Loucy (cell line): ENCODE data around the gene C1QC.

ENCODE experiments used
- H2AFZ ChIP-seq: fragments of 200-600 bp; sonication (generic); 2 replicates; pipeline ENCODE4 v1.6.0; 2016; ENCODE audit warnings: antibody characterized with exemption, mild to moderate bottlenecking, low read length, moderate library complexity
- H3F3A ChIP-seq: fragments of 200-600 bp; 2 replicates; pipeline ENCODE4 v1.6.0; 2016; ENCODE audit warnings: antibody characterized with exemption, low read depth, mild to moderate bottlenecking
- H3K27me3 ChIP-seq: fragments of 200-600 bp; sonication (generic); 2 replicates; pipeline ENCODE4 v1.6.1; 2014; ENCODE audit warnings: low read length, mild to moderate bottlenecking; ENCODE audit not compliant: insufficient read depth, poor library complexity, severe bottlenecking
- H3K36me3 ChIP-seq: fragments of 200-600 bp; sonication (generic); 2 replicates; pipeline ENCODE4 v1.6.1; 2016; ENCODE audit warnings: low read length; ENCODE audit not compliant: insufficient read depth
- H3K4me1 ChIP-seq: fragments of 200-600 bp; sonication (generic); 2 replicates; pipeline ENCODE4 v1.5.1; 2014; ENCODE audit warnings: low read length, mild to moderate bottlenecking; ENCODE audit not compliant: insufficient read depth, poor library complexity, severe bottlenecking
- H3K4me2 ChIP-seq: fragments of 200-600 bp; sonication (generic); 2 replicates; pipeline ENCODE4 v1.6.0; 2014; ENCODE audit warnings: antibody characterized with exemption, low read length, low read depth, mild to moderate bottlenecking; ENCODE audit not compliant: poor library complexity, severe bottlenecking
- H3K4me3 ChIP-seq: fragments of 200-600 bp; sonication (generic); 2 replicates; pipeline ENCODE4 v1.5.1; 2014; ENCODE audit warnings: low read length, mild to moderate bottlenecking, mixed read lengths; ENCODE audit not compliant: poor library complexity, severe bottlenecking
- H3K79me2 ChIP-seq: fragments of 200-600 bp; sonication (generic); 2 replicates; pipeline ENCODE4 v1.6.1; 2014; ENCODE audit warnings: low read length; ENCODE audit not compliant: insufficient read depth
- H3K9ac ChIP-seq: fragments of 200-600 bp; sonication (generic); 2 replicates; pipeline ENCODE4 v1.6.0; 2014; ENCODE audit warnings: mild to moderate bottlenecking, low read depth, low read length, moderate library complexity; ENCODE audit not compliant: poor library complexity, severe bottlenecking
- H3K9me2 ChIP-seq: fragments of 200-600 bp; sonication (generic); replicated peaks from 2 replicates; pipeline ENCODE4 v1.6.1; 2016; ENCODE audit warnings: low read depth, low read length, mixed read lengths
- H3K9me3 ChIP-seq: fragments of 200-600 bp; sonication (generic); 2 replicates; pipeline ENCODE4 v1.6.1; 2014; ENCODE audit warnings: mild to moderate bottlenecking, antibody characterized with exemption, low read length, low read depth; ENCODE audit not compliant: insufficient read depth
- H4K20me1 ChIP-seq: fragments of 200-600 bp; sonication (generic); 2 replicates; pipeline ENCODE4 v1.6.0; 2014; ENCODE audit warnings: antibody characterized with exemption, low read length, mild to moderate bottlenecking; ENCODE audit not compliant: insufficient read depth, poor library complexity, severe bottlenecking
- EZH2phosphoT487 ChIP-seq: fragments of 200-600 bp; IDR thresholded peaks from 2 replicates; pipeline ENCODE4 v1.6.1; 2018; ENCODE audit warnings: antibody characterized with exemption, mild to moderate bottlenecking, moderate library complexity, borderline replicate concordance
- TF ChIP-seq, protein P1 (sequence below): fragments of 200-600 bp; sonication (generic); conservative IDR thresholded peaks from 2 replicates; pipeline ENCODE4 v1.5.1; 2014; ENCODE audit warnings: mild to moderate bottlenecking, antibody characterized with exemption, low read length

Gene C1QC

DNA sequence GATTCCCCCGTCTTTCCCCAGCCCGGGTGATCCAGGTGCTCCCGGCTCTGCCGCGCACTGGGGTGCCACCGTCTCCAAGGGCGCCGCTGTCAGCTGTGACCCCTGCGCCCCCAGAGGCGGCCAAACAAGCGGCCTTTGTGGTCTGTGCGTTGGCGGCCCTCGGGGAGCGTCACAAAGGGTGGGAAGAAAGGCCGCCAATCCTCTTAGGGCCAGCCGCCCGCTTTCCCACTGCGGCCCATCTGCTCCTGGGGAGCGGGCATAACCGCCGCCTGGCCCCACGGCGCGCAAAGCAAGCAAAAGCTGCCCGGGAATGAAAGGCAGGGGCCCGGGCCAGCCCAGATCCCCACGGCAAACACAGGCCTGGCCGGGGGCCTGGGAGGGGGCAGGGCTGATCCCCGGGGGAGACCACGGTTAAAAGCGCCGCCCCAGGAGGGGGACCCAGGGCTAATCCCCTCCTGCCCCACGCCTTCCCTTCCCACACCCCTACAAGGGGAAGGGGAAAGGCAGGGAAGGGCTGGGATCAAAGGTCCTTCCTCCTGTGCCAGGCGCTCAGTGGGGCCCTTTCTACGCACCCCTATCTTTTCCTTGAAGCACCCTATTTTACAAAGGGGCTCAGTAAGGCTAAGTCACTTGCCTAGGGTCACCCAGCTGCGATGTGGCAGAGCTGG is 33.6 kb downstream of the C1QC start:
- Histone ChIP-seq H3K9me2 (no peaks in the 10 kb centered on the region), H3K79me2 (no peaks in the 10 kb centered on the region), H3K27me3 (no peaks in the 10 kb centered on the region), H2AFZ (no peak overlapping the region), H4K20me1 (no peaks in the 10 kb centered on the region), H3K4me2 (no peak overlapping the region), H3F3A (no peaks in the 10 kb centered on the region), H3K4me3 (no peak overlapping the region), H3K9me3 (no peaks in the 10 kb centered on the region), H3K36me3 (no peaks in the 10 kb centered on the region), H3K9ac (no peak overlapping the region), H3K4me1 (no peaks in the 10 kb centered on the region)
- TF ChIP-seq, protein P1, sequence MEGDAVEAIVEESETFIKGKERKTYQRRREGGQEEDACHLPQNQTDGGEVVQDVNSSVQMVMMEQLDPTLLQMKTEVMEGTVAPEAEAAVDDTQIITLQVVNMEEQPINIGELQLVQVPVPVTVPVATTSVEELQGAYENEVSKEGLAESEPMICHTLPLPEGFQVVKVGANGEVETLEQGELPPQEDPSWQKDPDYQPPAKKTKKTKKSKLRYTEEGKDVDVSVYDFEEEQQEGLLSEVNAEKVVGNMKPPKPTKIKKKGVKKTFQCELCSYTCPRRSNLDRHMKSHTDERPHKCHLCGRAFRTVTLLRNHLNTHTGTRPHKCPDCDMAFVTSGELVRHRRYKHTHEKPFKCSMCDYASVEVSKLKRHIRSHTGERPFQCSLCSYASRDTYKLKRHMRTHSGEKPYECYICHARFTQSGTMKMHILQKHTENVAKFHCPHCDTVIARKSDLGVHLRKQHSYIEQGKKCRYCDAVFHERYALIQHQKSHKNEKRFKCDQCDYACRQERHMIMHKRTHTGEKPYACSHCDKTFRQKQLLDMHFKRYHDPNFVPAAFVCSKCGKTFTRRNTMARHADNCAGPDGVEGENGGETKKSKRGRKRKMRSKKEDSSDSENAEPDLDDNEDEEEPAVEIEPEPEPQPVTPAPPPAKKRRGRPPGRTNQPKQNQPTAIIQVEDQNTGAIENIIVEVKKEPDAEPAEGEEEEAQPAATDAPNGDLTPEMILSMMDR: no peak
- TF ChIP-seq EZH2phosphoT487: no peak

GRCh38 chr1:22677931-22678896 is 34.8 kb downstream of the C1QC start:
- Histone ChIP-seq H3K4me2 (no peak overlapping the region), H4K20me1 (no peaks in the 10 kb centered on the region), H3F3A (no peaks in the 10 kb centered on the region), H2AFZ (no peak overlapping the region), H3K9ac (no peak overlapping the region), H3K9me2 (no peaks in the 10 kb centered on the region), H3K9me3 (no peaks in the 10 kb centered on the region), H3K79me2 (no peaks in the 10 kb centered on the region), H3K36me3 (no peaks in the 10 kb centered on the region), H3K27me3 (no peaks in the 10 kb centered on the region), H3K4me3 (no peak overlapping the region), H3K4me1 (no peaks in the 10 kb centered on the region)
- TF ChIP-seq, protein P1: no peak
- no peak for TF ChIP-seq EZH2phosphoT487

DNA sequence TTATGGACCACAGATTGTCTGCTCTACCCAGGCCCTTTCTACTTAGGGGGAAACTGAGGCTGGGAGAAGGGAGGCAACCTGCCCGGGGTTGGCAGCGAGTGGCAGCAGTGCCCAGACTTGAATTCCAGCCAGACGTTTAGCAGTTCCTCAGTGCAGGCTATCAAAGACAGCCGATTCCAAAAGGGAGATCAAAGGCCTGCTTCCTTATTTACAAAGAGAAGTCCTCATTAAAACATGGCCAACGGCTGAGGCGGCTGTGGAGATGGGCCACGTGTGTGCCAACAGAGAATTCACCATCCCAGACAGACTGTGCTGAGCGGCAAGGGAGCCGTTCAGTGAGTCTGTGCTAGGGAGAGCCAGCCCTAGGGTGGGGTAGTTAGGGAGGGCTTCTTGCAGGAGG is 37.3 kb downstream of the C1QC start:
- no peaks in the 10 kb centered on the region for H3K79me2 ChIP-seq
- no peaks in the 10 kb centered on the region for H3K4me1 ChIP-seq
- no peaks in the 10 kb centered on the region for H3K27me3 ChIP-seq
- TF ChIP-seq, protein P1: no peak
- no peak for TF ChIP-seq EZH2phosphoT487
- no peaks in the 10 kb centered on the region for H3K36me3 ChIP-seq
- H3K9me3 ChIP-seq: no peaks in the 10 kb centered on the region
- no peaks in the 10 kb centered on the region for H3F3A ChIP-seq
- H3K4me3 ChIP-seq: no peak overlapping the region
- no peak overlapping the region for H2AFZ ChIP-seq
- no peak overlapping the region for H3K9ac ChIP-seq
- H3K4me2 ChIP-seq: no peak overlapping the region
- H4K20me1 ChIP-seq: no peaks in the 10 kb centered on the region
- H3K9me2 ChIP-seq: no peaks in the 10 kb centered on the region
